Uterus (tissue), 4 donors: ENCODE measurements around the gene MRPL24. TPM values are rescaled to one million over a fixed set of nuclear protein-coding genes. Genes with fewer than 3 reads are reported as not detected.
A peak's percentile ranks its signal among the peaks of the same experiment; 100 is the strongest.

ENCODE experiments used
- DNase-seq, 2 donors: peaks; one replicate each; pipeline ENCODE4 v3.0.0-alpha.2; 2019 to 2020
- H3K27ac ChIP-seq, 2 donors: fragments of 200-600 bp; sonication (generic); 1 replicate in 1 of 2; 2 replicates in 1 of 2; pipeline ENCODE4 v1.5.1; 2016 to 2018
- H3K27me3 ChIP-seq, 2 donors: fragments of 200-600 bp; sonication (generic); one replicate each; pipeline ENCODE4 v1.5.1; 2018 to 2019; ENCODE audit warnings: control low read depth in 1 of 2
- H3K36me3 ChIP-seq, 2 donors: fragments of 200-600 bp; sonication (generic); one replicate each; pipeline ENCODE4 v1.5.1; 2019; ENCODE audit warnings: control low read depth in 1 of 2
- H3K4me1 ChIP-seq, 2 donors: fragments of 200-600 bp; sonication (generic); one replicate each; pipeline ENCODE4 v1.5.1; 2018 to 2019; ENCODE audit warnings: control low read depth in 1 of 2
- H3K4me3 ChIP-seq, 2 donors: fragments of 200-600 bp; sonication (generic); 1 replicate in 1 of 2; 2 replicates in 1 of 2; pipeline ENCODE4 v1.5.1; 2018 to 2019; ENCODE audit warnings: mild to moderate bottlenecking in 1 of 2
- H3K9me3 ChIP-seq, 2 donors: fragments of 200-600 bp; sonication (generic); one replicate each; pipeline ENCODE4 v1.5.1; 2019; ENCODE audit warnings: control low read depth in 1 of 2
- CTCF ChIP-seq, 4 experiments: fragments of 200-600 bp in 2 of 4; fragments of 450-650 bp in 2 of 4; sonication (generic) in 2 of 4; IDR thresholded peaks; one replicate each; pipeline ENCODE4 v1.5.1; 2016 to 2019; ENCODE audit warnings: antibody characterized with exemption in 4 of 4, mild to moderate bottlenecking in 2 of 4, moderate library complexity in 1 of 4
- POLR2A ChIP-seq, 2 donors: fragments of 450-650 bp; IDR thresholded peaks; one replicate each; pipeline ENCODE4 v1.6.1; 2016; ENCODE audit warnings: antibody characterized with exemption in 2 of 2, mild to moderate bottlenecking in 1 of 2, moderate library complexity in 1 of 2
- intact Hi-C: fragments of 100-400 bp; cut with DNase I; formaldehyde crosslinking; loops from one replicate; pipeline ENCODE4 v1.15.1; 2023; ENCODE audit warnings: low total_unique reads
- total RNA-seq, 4 donors: library from RNA; depleted of rRNA in 3 of 4; stranded (reverse); fragments of >200 nt in 3 of 4; gene quantifications; one replicate each; pipeline versions ENCODE4 v1.1.0 to v1.2.4, GENCODE V29; 2014 to 2023
- donor health status: DM: yes; HTN: yes; CAD: no.

The MRPL24 gene
- total RNA-seq, 4 donors from 2014 or later, result 8.2 to 58.5 (median 23.8) TPM

- H3K27ac ChIP-seq, result peak overlapping the region; percentile 92
- H3K27me3 ChIP-seq, result no peaks in the 10 kb centered on the region
- intact Hi-C loops, result no loop called here
- peak overlapping the region; percentile 40 to 43 for H3K4me3 ChIP-seq
- peak; percentile 72 to 83 for DNase-seq
- H3K9me3 ChIP-seq, result no peaks in the 10 kb centered on the region
- no peaks in the 10 kb centered on the region for H3K36me3 ChIP-seq
- TF ChIP-seq CTCF (IDR thresholded peaks at IDR 0.05) (no peak), POLR2A (IDR thresholded peaks at IDR 0.05) (no peak)
- H3K4me1 ChIP-seq, result peaks cover 0 to 18% of the 10 kb centered on the region in 2 donors
These were observed 36.0 kb downstream of the MRPL24 start for GRCh38 chr1:156704930-156705320.

GRCh38 chr1:156704166-156704711 lies 36.6 kb downstream of the MRPL24 start:
- DNase-seq, result no peak
- intact Hi-C loops, result no loop called here
- Histone ChIP-seq H3K27ac (peak overlapping the region; percentile 92), H3K27me3 (no peaks in the 10 kb centered on the region), H3K4me1 (peaks cover 0 to 18% of the 10 kb centered on the region in 2 donors), H3K9me3 (no peaks in the 10 kb centered on the region), H3K36me3 (no peaks in the 10 kb centered on the region), H3K4me3 (peak overlapping the region; percentile 40 to 43)
- TF ChIP-seq POLR2A (IDR thresholded peaks at IDR 0.05) (no peak), CTCF (IDR thresholded peaks at IDR 0.05) (no peak)

- Histone ChIP-seq H3K36me3 (no peaks in the 10 kb centered on the region), H3K27me3 (no peaks in the 10 kb centered on the region), H3K9me3 (no peaks in the 10 kb centered on the region), H3K4me1 (peaks cover 0 to 18% of the 10 kb centered on the region in 2 donors), H3K4me3 (peak overlapping the region in 1 of 2 donors; percentile 43), H3K27ac (peak overlapping the region in 1 of 2 donors; percentile 92)
- TF ChIP-seq POLR2A (IDR thresholded peaks at IDR 0.05) (no peak), CTCF (IDR thresholded peaks at IDR 0.05) (no peak)
- intact Hi-C loops, result no loop called here
- DNase-seq, result no peak
These were observed 37.1 kb downstream of the MRPL24 start for GRCh38 chr1:156703741-156704140.

- Histone ChIP-seq H3K9me3 (no peaks in the 10 kb centered on the region), H3K27ac (peak overlapping the region in 1 of 2 donors; percentile 92), H3K4me1 (peaks cover 0 to 18% of the 10 kb centered on the region in 2 donors), H3K36me3 (no peaks in the 10 kb centered on the region), H3K27me3 (no peaks in the 10 kb centered on the region), H3K4me3 (no peak overlapping the region)
- intact Hi-C loops, result no loop called here
- DNase-seq, result no peak
- TF ChIP-seq POLR2A (IDR thresholded peaks at IDR 0.05) (no peak), CTCF (IDR thresholded peaks at IDR 0.05) (no peak)
These were observed 37.6 kb downstream of the MRPL24 start for GRCh38 chr1:156703336-156703735.

- Histone ChIP-seq H3K27me3 (no peaks in the 10 kb centered on the region), H3K4me1 (peaks cover 0 to 10% of the 10 kb centered on the region in 2 donors), H3K4me3 (no peak overlapping the region), H3K27ac (peak overlapping the region in 1 of 2 donors; percentile 8), H3K36me3 (no peaks in the 10 kb centered on the region), H3K9me3 (no peaks in the 10 kb centered on the region)
- intact Hi-C loops, result no loop called here
- no peak for DNase-seq
- no peak for TF ChIP-seq POLR2A (IDR thresholded peaks at IDR 0.05)
- TF ChIP-seq CTCF (IDR thresholded peaks at IDR 0.05), result no peak
These were observed 40.0 kb downstream of the MRPL24 start for GRCh38 chr1:156700736-156701531.
